ENCODE measurements around the gene ANKRD26.
"Not testable (repeated sequence)": the region's sequence is repeated elsewhere in the genome, so short reads cannot be mapped to it uniquely, and the experiment has no call there.

ANKRD26 gene

DNA sequence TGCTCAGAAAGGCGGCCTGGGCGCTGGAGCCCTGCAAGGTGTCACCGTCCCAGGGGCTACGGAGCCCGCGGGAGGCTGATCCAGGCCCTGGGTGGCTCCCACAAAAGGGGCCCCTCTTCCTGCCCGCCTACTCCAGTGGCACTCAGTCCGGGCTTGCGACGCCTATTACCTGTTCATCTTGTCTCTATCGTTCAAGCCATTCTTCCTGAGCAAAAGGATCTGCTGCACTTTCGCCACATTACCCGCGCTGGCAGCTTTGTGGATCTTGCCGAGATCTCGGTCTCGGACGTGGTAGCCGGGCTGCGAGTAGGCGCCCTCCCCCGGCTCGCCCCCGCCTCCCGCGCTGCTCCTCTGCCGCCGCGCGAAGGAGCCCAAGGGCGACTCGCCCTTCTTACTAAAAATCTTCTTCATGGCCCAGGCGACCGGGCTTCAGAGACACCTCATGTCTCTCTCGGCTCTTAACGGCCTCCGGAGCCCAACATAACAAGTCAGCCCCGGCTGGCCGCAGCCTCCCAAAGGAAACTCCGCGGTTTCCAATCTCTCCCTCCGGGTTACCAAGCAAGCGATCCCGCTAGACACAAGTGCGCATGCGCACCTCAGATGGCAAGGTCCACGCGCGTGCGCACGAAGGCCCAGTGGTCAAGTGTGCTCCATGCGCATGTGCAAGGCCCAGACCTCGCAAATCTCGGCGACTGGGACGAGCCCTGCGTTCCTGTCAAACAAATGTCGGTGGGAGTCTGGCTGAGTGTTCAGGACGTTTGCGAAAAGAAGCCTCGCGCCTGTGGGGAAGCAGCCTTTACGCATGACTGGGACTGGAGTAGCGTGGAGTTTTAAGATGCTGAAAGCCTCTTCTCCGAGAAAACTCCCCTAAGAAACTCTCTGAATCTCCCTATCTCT, at the start of gene ANKRD26:
Gene ANKRD26, minus strand, starts transcription at position 579 of the 897 bp plus-strand sequence. Its CDS starts 168 bp downstream, at position 411.
- FAIRE-seq = peak; percentile 20

DNA sequence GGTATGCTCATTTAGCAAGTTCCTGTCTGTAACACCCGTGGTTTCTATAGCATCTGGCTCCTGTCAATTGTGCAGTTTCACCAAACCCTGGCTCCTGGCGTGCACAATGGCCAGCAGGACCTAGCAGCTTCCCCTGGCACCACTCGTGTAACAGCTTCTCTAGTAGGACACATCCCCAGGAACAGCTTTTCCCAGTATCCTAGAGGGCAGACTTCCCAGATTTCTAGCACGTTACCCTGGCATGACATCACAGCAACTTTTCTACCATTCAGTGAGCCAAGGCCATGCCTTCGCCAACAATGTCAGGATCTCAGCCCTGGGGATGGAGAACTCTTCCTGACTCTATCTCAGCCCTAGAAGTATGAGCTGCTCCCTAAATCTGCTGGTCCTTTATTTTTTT, 47.4 kb upstream of the ANKRD26 start:
- FAIRE-seq (no peak), DNase-seq (ENCODE audit: low spot score) (no peak)

More for the DNA sequence above, at the start of gene ANKRD26:
- DNase-seq (ENCODE audit: low spot score) = peak; percentile 92

DNA sequence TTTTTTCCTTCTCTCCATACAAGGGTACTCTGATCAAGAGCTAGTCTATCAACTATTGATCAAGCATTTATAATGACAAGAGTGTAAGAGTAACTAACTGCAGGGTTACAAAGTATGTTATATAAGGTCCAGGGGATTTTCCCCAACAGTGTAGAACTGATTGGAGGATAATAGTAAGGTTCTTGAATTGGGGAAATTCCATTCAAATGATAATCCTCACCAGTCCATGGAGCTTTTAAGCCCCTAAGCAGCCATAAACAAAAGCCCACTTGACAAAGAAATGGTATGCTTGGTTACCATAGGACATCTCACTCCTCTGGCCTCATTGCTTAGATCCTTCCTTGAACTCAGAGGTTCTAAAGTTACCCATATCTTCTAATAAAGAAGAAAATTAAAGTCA, 45.6 kb upstream of the ANKRD26 start:
- DNase-seq (ENCODE audit: low spot score) (no peak), FAIRE-seq (no peak)

DNA sequence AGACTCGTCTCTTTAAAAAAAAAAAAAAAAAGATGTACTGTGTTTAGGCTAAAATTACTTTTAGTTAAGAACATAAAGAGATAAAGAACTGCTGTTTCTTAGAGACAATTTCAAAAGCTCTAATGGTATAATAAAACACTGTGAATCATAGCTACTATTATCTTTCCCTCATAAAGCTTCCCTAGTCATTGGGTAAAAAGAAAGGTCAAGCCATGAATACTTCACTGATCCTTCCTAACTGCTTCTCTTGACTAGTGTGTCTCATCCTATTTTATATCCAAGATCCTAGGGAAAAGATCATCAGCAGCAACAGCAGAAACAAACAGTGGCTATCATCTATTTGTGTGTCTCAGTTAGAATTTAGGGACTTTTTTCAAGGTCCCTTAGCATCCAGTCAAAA, 43.4 kb upstream of the ANKRD26 start:
- DNase-seq (ENCODE audit: low spot score) (no peak), FAIRE-seq (no peak)

DNA sequence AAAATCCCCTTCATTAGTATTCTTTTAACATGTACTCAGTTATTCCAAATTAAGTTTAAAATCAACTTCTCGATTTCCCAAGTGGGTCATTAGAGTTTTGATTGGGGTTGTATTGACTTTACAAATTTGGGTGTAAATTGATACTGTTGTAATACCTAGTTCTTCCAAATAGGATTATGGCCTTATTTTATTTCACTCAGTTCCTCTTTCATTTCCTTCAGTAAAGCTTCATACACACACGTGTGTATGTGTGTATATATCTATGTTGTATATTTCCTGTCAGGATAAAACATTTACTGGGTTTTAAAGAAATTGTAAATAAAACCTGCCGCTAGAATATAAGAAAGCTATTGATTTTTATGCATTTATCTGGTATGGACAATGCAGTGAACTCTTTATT, 38.0 kb upstream of the ANKRD26 start:
- no peak for DNase-seq (ENCODE audit: low spot score)
- no peak for FAIRE-seq

DNA sequence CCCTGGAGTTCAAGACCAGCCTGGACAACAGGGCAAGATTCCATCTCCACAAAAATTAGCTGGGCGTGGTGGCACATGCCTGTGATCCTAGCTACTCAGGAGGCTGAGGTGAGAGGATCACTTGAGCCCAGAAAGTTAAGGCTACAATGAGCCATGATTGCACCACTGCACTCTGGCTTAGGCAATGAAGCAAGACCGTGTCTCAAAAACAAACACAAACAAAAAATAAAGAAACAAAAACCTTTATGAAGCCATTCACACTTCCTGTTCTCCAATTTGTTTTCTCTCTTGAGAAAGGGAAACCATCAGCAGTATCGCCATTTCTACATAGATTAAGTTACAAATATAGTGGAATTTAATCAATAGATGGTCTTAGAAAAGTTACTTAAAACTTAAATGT, 34.1 kb upstream of the ANKRD26 start:
- FAIRE-seq (no peak), DNase-seq (ENCODE audit: low spot score) (no peak)

DNA sequence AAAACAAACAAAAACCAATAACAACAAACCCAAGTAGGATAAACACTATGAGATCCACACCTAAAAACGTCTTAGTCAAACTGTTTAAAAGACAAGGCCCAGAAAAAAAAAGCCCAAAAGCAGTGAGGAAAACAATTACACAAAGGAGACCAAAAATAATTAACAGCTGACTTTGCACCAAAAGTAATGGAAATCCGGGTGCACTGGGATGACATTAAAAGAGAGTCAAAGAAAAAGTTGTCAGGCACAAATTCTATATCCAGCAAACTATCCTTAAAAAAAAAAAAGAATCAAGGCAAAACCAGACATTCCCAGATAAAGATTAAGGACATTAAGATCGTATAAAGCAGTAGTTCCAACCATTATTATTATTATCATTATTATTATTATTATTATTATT, 7.9 kb upstream of the ANKRD26 start:
- FAIRE-seq (no peak), DNase-seq (ENCODE audit: low spot score) (no peak)

DNA sequence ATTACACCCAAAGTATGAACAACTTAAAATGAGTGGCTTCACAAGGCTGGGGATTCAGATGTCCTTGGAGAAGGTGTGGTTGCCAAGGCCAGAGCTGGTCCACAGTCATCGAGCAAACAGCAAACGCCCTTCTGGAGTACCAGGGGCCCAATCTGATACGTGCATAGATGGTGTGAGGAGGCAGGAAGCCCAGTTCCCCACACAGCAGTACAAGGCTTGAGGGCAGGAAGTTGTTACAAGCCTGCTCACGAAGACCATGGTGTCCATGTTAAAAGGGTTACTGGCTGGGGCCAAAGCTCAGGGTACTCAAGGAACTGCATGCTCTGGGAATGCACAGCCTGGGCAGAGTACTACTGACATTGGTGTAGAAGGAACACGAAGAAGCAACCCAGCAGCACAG, 4.6 kb upstream of the ANKRD26 start:
- FAIRE-seq = no peak
- no peak for DNase-seq (ENCODE audit: low spot score)

DNA sequence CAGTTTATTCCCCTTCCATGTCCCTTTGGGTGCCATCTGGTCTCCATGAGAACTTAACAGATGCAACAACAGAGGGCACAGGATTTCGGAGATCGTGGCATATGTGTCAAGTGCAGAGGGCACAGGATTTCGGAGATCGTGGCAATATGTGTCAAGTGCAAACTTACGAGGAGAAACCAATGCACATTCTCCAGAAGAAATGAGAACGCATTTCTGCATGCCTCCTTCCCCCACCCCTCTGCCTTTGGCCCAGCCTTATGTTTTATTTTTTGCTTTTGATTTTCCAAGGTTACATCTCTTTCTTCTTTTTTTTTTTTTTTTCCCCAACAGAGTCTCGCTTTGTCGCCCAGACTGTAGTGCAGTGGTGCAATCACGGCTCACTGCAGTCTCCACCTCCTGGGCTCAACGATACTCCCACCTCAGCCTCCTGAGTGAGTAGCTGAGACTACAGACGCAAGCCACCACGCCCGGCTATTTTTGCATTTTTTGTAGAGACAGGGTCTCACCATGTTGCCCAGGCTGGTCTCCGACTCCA, 586 bp upstream of the ANKRD26 start:
- FAIRE-seq (no peak), DNase-seq (ENCODE audit: low spot score) (no peak)

DNA sequence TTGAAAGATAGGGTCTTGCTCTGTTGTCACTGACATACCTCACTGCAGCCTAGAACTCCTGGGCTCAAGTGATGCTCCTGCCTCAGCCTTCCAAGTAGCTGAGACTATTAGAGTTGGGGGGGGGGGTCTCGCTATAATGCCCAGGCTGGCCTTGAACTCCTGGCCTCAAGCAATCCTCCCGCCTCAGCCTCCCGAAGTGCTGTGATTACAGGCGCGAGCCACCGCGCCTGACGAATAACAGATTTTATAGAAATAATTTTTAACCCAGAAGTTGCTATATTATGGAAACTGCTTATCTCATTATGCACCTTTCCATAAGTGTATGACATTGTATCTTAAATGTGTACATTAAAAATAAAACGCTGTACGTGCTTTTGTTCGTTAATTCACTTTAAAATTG, 846 bp downstream of the ANKRD26 start:
- no peak for FAIRE-seq
- no peak for DNase-seq (ENCODE audit: low spot score)

DNA sequence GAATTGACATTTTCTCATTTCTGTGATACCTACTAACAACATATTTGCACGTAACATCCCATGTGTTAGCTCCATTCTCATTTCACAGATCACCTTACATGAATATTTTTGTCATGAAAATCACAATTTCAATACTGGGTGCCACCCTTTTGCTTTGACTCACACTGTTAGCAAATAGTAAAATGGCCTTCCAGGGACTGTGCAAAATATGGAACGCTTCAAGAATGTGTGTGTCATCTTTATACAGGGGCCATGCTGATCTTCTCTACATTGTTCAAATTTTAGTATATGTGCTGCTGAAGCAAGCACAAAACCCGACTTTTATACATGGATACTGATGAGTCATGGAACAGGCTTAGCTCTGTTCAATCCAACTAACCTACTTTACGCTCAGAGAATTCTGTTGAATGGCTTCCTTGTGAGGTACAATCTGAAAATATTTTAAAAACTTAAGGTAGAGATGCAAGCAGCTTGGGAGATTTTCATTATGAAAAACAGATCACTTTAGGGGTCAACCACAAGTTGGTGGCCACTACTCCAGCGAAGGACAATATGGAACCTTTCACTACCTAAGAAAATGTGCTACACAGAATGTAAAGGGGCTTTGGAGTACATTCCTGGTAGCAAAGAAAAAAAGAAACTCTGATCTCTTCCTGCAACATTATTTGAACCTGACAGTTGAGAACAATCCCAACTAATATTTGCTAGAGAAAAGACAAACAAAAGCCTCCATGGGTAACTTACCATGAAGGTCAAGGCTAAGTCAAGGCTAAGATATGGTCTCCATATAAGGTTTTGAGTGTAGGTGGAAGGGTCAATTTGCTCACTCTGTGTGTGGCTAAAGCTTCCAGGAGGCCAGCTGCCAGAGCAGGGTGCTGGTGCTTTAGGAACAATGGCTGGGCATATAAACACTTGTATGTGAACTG, 11.9 kb downstream of the ANKRD26 start:
- no peak for FAIRE-seq
- DNase-seq (ENCODE audit: low spot score) = no peak

DNA sequence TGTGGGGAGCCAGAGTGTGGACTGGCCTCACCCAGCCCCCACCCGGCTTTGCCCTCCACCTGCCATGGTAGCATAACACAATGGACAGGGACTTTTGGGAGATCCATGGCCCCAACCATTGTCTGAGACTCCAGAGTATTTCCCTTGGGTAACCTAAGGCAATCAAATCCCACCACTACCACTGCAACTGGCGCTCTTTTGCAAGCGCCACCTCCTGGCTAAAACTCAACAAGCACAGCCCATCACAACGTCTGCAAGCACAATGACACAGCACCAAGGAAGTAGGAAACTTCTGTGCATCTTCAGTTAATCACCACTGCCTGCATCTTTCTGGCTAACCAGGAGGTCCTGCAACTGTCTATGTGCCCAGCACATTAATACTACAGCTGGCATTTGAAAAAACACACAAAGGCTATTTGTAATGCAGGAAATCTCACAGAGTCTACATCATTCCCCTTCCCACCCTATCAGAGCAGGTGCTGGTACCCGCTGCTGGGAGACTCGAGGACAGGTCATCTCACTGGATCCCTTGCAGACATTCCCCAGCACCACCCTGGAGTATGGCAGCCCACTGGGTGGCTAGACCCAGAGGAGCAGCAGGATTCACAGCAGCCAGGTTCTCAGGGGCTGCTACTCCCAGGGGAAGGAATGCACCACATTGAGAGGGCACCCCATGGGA, 27.7 kb downstream of the ANKRD26 start:
- FAIRE-seq (no peak), DNase-seq (ENCODE audit: low spot score) (no peak)

DNA sequence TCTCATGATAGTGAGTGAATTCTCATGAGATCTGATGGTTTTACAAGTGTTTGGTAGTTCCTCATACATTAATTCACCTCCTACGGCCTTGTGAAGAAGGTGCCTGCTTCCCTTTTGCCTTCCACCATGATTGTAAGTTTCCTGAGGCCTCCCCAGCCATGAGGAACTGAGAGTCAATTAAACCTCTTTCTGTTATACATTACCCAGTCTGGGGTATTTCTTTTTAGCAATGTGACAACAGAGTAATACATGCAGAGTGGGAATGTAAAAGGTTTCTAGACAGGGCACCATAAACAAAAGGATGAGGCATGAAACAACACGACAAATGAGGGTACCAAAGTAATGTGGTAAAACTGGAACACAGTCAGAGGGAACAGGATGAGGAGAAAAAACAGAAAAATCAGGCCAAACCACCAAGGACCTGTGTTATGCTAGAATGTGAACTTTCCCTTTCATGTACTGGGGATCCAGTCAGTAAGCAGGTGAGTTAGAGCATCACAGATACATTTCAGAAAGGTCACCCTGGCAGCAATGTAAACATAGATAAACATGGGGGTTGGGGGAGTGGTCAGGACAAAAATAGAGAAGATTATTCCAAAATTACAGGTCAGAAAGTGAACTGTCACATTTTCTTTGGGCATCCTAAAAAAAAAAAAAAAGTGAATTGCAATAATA, 31.9 kb downstream of the ANKRD26 start:
- FAIRE-seq (no peak), DNase-seq (ENCODE audit: low spot score) (no peak)

DNA sequence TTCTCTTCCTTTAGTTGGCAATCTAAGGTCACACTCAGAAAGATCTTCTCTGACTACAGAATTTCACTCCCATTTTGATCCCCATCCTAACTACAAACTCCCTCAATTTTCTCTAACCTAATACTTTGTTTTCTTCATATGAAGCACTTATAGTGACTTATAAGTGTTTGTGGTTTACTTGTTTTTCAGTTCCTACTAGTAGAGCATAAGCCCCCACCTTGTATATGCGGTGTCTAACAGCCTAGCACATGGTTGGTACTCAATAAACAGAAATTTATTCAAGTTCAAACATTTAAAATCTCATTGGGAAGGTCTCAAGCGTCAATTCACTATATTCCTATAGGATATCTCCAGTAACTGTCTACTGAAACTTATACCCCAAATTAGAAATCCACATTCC, 35.2 kb downstream of the ANKRD26 start:
- DNase-seq (ENCODE audit: low spot score) (no peak), FAIRE-seq (no peak)

DNA sequence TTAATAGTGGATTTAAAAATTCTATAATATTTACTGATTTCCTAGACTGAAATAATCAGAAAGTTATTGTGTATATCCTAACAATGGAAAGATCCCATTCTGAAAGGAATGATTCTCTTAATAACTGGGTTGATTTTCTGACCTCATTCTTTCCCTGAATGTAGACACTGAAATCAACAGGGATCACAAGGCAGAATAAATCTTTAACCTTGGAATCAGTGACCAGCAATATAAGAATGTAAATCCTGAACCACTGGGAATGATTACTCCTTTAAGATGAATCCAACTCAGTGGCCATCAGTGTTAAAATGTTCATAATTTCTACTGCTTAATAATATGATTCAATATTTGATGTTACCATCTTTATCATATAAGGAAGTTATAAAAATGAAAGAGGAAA, 47.6 kb downstream of the ANKRD26 start:
- FAIRE-seq = no peak
- DNase-seq (ENCODE audit: low spot score) = no peak

DNA sequence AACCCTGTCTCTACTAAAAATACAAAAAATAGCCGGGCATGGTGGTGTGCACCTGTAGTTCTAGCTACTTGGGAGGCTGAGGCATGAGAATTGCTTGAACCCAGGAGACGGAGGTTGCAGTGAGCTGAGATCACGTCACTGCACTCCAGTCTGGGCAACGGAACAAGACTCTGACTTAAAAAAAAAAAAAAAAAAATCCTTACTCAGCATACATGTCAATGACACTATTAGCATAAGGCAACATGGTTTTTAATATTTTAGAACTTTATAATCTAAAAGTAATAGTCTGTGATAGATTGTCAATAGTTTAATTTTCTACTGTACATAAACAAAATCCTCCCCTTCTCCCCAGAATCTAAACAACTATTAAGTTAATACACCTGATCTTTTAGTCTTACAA, 55.0 kb downstream of the ANKRD26 start:
- DNase-seq (ENCODE audit: low spot score); FAIRE-seq: not testable (repeated sequence)

DNA sequence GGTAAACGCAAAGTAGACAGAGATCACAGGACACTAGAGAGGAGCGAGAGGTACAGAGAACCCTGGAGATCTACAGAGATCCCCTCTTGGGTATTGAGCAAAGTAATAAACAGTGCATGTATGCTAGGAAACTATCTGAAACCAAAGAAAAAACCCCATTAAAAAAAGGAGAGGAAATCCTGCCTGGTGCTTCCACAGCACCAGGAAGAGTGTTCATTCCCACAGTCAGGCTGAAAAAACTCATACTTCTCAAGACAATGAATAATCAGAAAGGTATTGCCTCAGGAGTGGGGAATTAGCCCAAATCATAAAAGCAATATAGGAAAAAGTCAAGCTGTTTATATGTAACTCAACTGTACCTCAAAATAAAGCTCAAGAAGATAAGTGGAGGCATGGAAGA, 59.1 kb downstream of the ANKRD26 start:
- DNase-seq (ENCODE audit: low spot score) = no peak
- no peak for FAIRE-seq

DNA sequence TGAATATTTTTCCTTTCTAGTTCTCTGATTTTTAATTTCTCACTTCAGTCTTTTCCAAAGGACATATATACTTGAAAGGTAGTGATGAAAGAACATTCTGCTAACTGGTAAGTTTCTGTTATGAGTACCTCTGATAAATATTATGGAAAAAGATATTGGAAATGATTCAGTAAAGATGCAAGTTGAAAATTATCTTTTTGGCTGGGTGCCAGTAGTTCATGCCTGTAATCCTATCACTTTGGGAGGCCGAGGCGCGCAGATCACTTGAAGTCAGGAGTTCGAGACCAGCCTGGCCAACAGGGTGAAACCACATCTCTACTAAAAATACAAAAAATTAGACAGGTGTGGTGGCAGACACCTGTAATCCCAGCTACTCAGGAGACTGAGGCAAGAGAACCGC, 62.1 kb downstream of the ANKRD26 start:
- FAIRE-seq (no peak), DNase-seq (ENCODE audit: low spot score) (no peak)

DNA sequence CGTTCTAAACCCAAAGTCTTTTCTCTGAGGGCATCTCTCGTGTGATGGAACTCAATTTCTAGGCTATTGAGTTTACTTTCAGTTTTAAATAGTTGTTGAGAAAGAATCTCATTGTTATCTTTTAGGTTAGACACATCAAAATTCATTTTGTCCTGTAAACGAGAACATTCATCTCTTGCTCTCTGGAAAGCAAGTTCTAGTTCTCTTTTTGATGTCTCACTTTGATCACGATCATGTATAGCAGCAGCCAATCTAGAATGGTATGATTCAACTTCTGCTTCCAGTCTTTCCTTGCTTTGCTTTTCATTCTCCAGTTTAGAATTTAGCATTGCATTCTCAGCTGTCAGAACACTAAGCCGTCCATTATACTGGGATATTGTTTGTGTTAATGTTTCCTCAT, 65.1 kb downstream of the ANKRD26 start:
- FAIRE-seq (no peak), DNase-seq (ENCODE audit: low spot score) (no peak)

DNA sequence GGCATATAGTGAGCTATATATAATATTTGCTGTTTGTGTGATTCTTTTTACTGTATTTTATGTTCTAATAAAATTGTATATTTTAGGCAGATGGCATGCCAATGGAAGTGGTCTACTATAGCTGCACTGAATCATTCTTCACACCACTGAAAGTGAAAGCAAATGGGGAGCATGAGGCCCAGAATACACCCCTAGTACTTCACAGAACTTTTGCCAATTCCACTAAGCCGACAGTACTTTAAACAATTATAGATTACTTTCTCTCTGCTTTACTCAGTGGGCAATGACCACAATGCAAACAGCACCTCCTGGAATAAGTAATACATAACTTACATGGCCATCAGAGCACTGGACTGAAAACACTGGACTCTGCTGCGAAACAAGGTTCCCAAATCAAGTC, 70.2 kb downstream of the ANKRD26 start:
- DNase-seq (ENCODE audit: low spot score) = no peak
- no peak for FAIRE-seq

DNA sequence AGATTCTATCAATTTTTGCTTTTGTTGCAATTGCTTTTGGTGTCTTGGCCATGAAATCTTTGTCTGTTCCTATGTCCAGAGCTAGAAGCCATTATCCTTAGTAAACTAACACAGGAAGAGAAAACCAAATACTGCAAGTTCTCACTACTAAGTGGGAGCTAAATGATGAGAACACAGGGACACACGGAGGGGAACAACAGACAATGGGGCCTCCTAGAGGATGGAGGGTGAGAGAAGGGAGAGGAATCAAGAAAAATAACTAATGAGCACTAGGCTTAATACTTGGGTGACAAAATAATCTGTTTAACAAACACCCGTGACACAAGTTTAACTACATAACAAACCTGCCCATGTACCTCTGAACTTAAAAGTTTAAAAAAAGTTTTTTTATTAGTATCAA, 78.2 kb downstream of the ANKRD26 start:
- FAIRE-seq = no peak
- no peak for DNase-seq (ENCODE audit: low spot score)

Data from RCC 7860 (cell line).